OCI-LY7 (cell line): ENCODE measurements around the gene EIF4G2. TPM values are rescaled to one million over a fixed set of nuclear protein-coding genes. Genes with fewer than 3 reads are reported as not detected.

Source experiments
- BruUV-seq: library from RNA; stranded (reverse); fragments of 400-500 nt; replicated peaks from 2 replicates; lab custom pipeline; 2021; lab: Mats Ljungman, UMichigan
- CTCF ChIA-PET: fragments of 300-600 bp; sonication (Branson Sonifier 250); formaldehyde crosslinking; loops from one replicate; lab custom pipeline; 2022; ENCODE audit warnings: antibody characterized with exemption; ENCODE audit not compliant: unreplicated experiment; lab: Charles Lee
- POLR2A ChIA-PET: fragments of 300-600 bp; sonication (Branson Sonifier 250); formaldehyde crosslinking; loops from one replicate; lab custom pipeline; 2022; ENCODE audit warnings: antibody characterized with exemption; lab: Charles Lee
- DNase-seq: peaks from one replicate; pipeline ENCODE4 v3.0.0-alpha.2; 2015; ENCODE audit warnings: low spot score
- H2AFZ ChIP-seq: fragments of 200-600 bp; sonication (generic), shearing (Covaris generic); 2 replicates; pipeline ENCODE4 v1.6.1; 2014; ENCODE audit warnings: mild to moderate bottlenecking, antibody characterized with exemption, low read length, moderate library complexity
- H3K27ac ChIP-seq: fragments of 200-600 bp; sonication (generic); 2 replicates; pipeline ENCODE4 v1.5.1; 2014; ENCODE audit warnings: mixed run types, low read depth, mild to moderate bottlenecking, moderate library complexity, low read length, inconsistent platforms; ENCODE audit not compliant: poor library complexity, severe bottlenecking
- H3K36me3 ChIP-seq: fragments of 200-600 bp; sonication (generic); 2 replicates; pipeline ENCODE4 v1.6.1; 2014; ENCODE audit warnings: mild to moderate bottlenecking, antibody characterized with exemption, low read length, moderate library complexity, mixed read lengths; ENCODE audit not compliant: insufficient read depth
- H3K4me1 ChIP-seq: fragments of 200-600 bp; sonication (generic); 2 replicates; pipeline ENCODE4 v1.5.1; 2014; ENCODE audit warnings: mild to moderate bottlenecking, low read length; ENCODE audit not compliant: insufficient read depth, poor library complexity, severe bottlenecking
- H3K4me2 ChIP-seq: fragments of 200-600 bp; sonication (generic); 2 replicates; pipeline ENCODE4 v1.6.1; 2014; ENCODE audit warnings: mild to moderate bottlenecking, low read length
- H3K4me3 ChIP-seq: fragments of 200-600 bp; sonication (generic); 2 replicates; pipeline ENCODE4 v1.5.1; 2014; ENCODE audit warnings: mild to moderate bottlenecking, low read depth, low read length; ENCODE audit not compliant: poor library complexity, severe bottlenecking
- H3K79me2 ChIP-seq: fragments of 200-600 bp; sonication (generic); 2 replicates; pipeline ENCODE4 v1.6.1; 2016; ENCODE audit warnings: low read depth, mild to moderate bottlenecking, low read length, moderate library complexity, mixed read lengths; ENCODE audit not compliant: insufficient read depth
- H3K9me2 ChIP-seq: fragments of 200-600 bp; sonication (generic); 2 replicates; pipeline ENCODE4 v1.6.1; 2016; ENCODE audit warnings: mild to moderate bottlenecking, low read length, mixed read lengths; ENCODE audit not compliant: insufficient read depth
- H3K9me3 ChIP-seq: fragments of 200-600 bp; sonication (generic); 2 replicates; pipeline ENCODE4 v1.6.1; 2014; ENCODE audit warnings: mild to moderate bottlenecking, mixed run types, low read length, mixed read lengths
- H4K20me1 ChIP-seq: fragments of 200-600 bp; sonication (generic); 2 replicates; pipeline ENCODE4 v1.6.1; 2014; ENCODE audit warnings: mild to moderate bottlenecking, antibody characterized with exemption, low read length, moderate library complexity, mixed read lengths; ENCODE audit not compliant: insufficient read depth
- CTCF ChIP-seq: fragments of 200-600 bp; sonication (generic); conservative IDR thresholded peaks from 2 replicates; pipeline ENCODE4 v1.5.1; 2014; ENCODE audit warnings: mild to moderate bottlenecking, antibody characterized with exemption, low read length, moderate library complexity, mixed read lengths
- EZH2phosphoT487 ChIP-seq: fragments of 200-600 bp; sonication (generic); IDR thresholded peaks from 2 replicates; pipeline ENCODE4 v1.6.1; 2018; ENCODE audit warnings: low read depth, borderline replicate concordance, mild to moderate bottlenecking, mixed run types, antibody characterized with exemption, low read length, moderate library complexity, mixed read lengths
- intact Hi-C: fragments of 100-400 bp; cut with micrococcal nuclease; formaldehyde crosslinking; loops from one replicate; pipeline ENCODE4 v1.10.0; 2022; ENCODE audit not compliant: unreplicated experiment
- total RNA-seq, 2 experiments: library from RNA; depleted of rRNA in 1 of 2; stranded (reverse); fragments of >200 nt in 1 of 2; shearing (Covaris generic) in 1 of 2; gene quantifications; 2 replicates each; pipeline ENCODE4 v1.2.3, GENCODE V29; 2014 to 2022

EIF4G2 gene
- total RNA-seq, 2 experiments from 2014 or later = 317 to 502 TPM

GRCh38 chr11:10829139-10829538 lies 20.4 kb upstream of the EIF4G2 start:
- no peaks in the 10 kb centered on the region for H3K9me2 ChIP-seq
- BruUV-seq = no TSS peak
- no peak overlapping the region for H3K27ac ChIP-seq
- no peak overlapping the region for H2AFZ ChIP-seq
- POLR2A ChIA-PET = interaction anchor here (1.0 to 1.1 kb wide), 2 partner anchors 13 to 14 kb away, joined by 3 read pairs; no protein-coding TSS in a partner anchor
- no peak for TF ChIP-seq CTCF
- no peak for TF ChIP-seq EZH2phosphoT487
- intact Hi-C loops = no loop called here
- no peaks in the 10 kb centered on the region for H3K9me3 ChIP-seq
- peaks cover 9% of the 10 kb centered on the region for H3K4me1 ChIP-seq
- no peaks in the 10 kb centered on the region for H3K79me2 ChIP-seq
- H4K20me1 ChIP-seq = no peaks in the 10 kb centered on the region
- H3K4me3 ChIP-seq = no peak overlapping the region
- CTCF ChIA-PET = no interaction called here
- H3K36me3 ChIP-seq = no peaks in the 10 kb centered on the region
- H3K4me2 ChIP-seq = no peak overlapping the region
- no peak for DNase-seq

- ChIA-PET POLR2A (interaction anchor here (1.0 to 1.1 kb wide), 2 partner anchors 12 to 15 kb away, joined by 3 read pairs; no protein-coding TSS in a partner anchor), CTCF (interaction anchor here (0.6 kb wide), 1 partner anchor 26 kb away, joined by 3 read pairs; no protein-coding TSS in a partner anchor)
- H3K4me2 ChIP-seq = no peak overlapping the region
- intact Hi-C loops = no loop called here
- TF ChIP-seq EZH2phosphoT487 (no peak), CTCF (no peak)
- no peaks in the 10 kb centered on the region for H3K9me2 ChIP-seq
- H3K79me2 ChIP-seq = no peaks in the 10 kb centered on the region
- no peaks in the 10 kb centered on the region for H3K36me3 ChIP-seq
- H3K4me3 ChIP-seq = no peak overlapping the region
- H3K9me3 ChIP-seq = no peaks in the 10 kb centered on the region
- H2AFZ ChIP-seq = no peak overlapping the region
- H3K27ac ChIP-seq = no peak overlapping the region
- H4K20me1 ChIP-seq = no peaks in the 10 kb centered on the region
- DNase-seq = no peak
- H3K4me1 ChIP-seq = peaks cover 9% of the 10 kb centered on the region
- BruUV-seq = no TSS peak
Observed at GRCh38 chr11:10828402-10828801, 19.7 kb upstream of the EIF4G2 start.

- POLR2A ChIA-PET = interaction anchor here (0.5 to 1.6 kb wide), 5 partner anchors 11 to 253 kb away, joined by 3 to 25 read pairs (median 3); partner anchors contain the start of genes EIF4G2 and ZBED5
- no peak overlapping the region for H3K4me3 ChIP-seq
Observed at GRCh38 chr11:10824888-10825287, 16.2 kb upstream of the EIF4G2 start.

More at GRCh38 chr11:10824888-10825287, 16.2 kb upstream of the EIF4G2 start:
- no peaks in the 10 kb centered on the region for H3K9me3 ChIP-seq
- peaks cover 9% of the 10 kb centered on the region for H3K4me1 ChIP-seq
- TF ChIP-seq CTCF (no peak), EZH2phosphoT487 (no peak)
- peak overlapping the region; percentile 38; the same call in 1 of the 2 replicates for H3K4me2 ChIP-seq
- intact Hi-C loops = no loop called here
- CTCF ChIA-PET = interaction anchor here (0.8 to 1.4 kb wide), 3 partner anchors 8 to 16 kb away, joined by 3 to 5 read pairs (median 4); partner anchors contain the start of gene EIF4G2
- peak overlapping the region; percentile 93 for H2AFZ ChIP-seq
- H3K79me2 ChIP-seq = no peaks in the 10 kb centered on the region
- no TSS peak for BruUV-seq
- H3K27ac ChIP-seq = no peak overlapping the region
- no peaks in the 10 kb centered on the region for H4K20me1 ChIP-seq
- H3K36me3 ChIP-seq = no peaks in the 10 kb centered on the region
- DNase-seq = peak; percentile 48
- H3K9me2 ChIP-seq = no peaks in the 10 kb centered on the region
